Bronchial epithelial cell (primary cell): Measurements from ENCODE around the gene CA7. TPM values are rescaled to one million over a fixed set of nuclear protein-coding genes. Genes with fewer than 3 reads are reported as not detected.

Experiments used
- DNase-seq: peaks from one replicate; pipeline ENCODE4 v3.0.0-alpha.2; 2010; ENCODE audit warnings: low read depth
- FAIRE-seq: peaks from 2 replicates; lab custom pipeline; 2011; peaks lifted over from hg19 to GRCh38; lab: Jason Lieb, UNC
- H3K27me3 ChIP-seq: 2 replicates; pipeline ENCODE4 v1.5.1; 2011; ENCODE audit warnings: low read length; ENCODE audit not compliant: control insufficient read depth, insufficient read depth
- H3K36me3 ChIP-seq: 2 replicates; pipeline ENCODE4 v1.5.1; 2011; ENCODE audit warnings: low read length; ENCODE audit not compliant: control insufficient read depth, insufficient read depth
- H3K4me3 ChIP-seq: 2 replicates; pipeline ENCODE4 v1.5.1; 2011; ENCODE audit warnings: mild to moderate bottlenecking, low read depth, low read length, control low read depth
- CTCF ChIP-seq: IDR thresholded peaks from 2 replicates; pipeline ENCODE4 v1.5.1; 2011; ENCODE audit warnings: mild to moderate bottlenecking, moderate library complexity, low read length, control low read depth, inconsistent platforms; ENCODE audit not compliant: insufficient read depth, severe bottlenecking
- total RNA-seq: library from RNA; depleted of rRNA; stranded (reverse); fragments of >200 nt; gene quantifications from 2 replicates; pipeline ENCODE4 v1.2.1, GENCODE V29; 2014

CA7 gene
- total RNA-seq, 1 donor from 2014 or later = not detected

- Histone ChIP-seq H3K36me3 (no peaks in the 10 kb centered on the region), H3K27me3 (peaks cover 26% of the 10 kb centered on the region), H3K4me3 (no peak overlapping the region)
- TF ChIP-seq CTCF = no peak
- FAIRE-seq (no peak), DNase-seq (no peak)
Observed at GRCh38 chr16:66846831-66847230, 2.6 kb downstream of the CA7 start.

DNA sequence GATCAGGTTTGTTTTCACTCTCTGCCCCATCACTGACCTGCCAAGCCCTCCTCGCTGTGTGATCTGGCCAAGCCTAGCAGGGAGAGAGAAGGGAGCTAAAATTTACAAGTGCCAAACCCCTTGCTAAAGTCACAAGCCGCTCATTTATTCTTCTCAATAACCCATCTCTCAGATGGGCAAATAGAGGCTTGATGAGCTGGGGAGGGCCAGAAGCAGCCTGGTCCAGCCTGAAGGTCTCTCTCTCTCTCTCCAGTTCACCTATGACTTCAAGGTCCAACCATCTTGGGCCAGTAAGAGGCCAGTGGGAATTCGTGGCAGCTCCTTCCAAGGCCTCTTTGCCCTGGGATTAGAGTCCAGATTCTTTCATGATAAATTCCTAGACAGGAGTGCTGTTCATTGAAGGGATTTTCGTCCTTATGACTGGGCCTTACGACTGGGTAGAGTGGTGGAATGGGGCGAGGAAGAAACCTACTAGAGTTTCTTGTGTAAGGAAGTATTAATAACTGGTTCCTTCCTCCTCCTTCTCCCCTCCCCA lies 3.4 kb downstream of the CA7 start:
- no peak for DNase-seq
- TF ChIP-seq CTCF = no peak
- no peak overlapping the region for H3K4me3 ChIP-seq
- no peaks in the 10 kb centered on the region for H3K36me3 ChIP-seq
- peaks cover 26% of the 10 kb centered on the region for H3K27me3 ChIP-seq
- FAIRE-seq = no peak

DNA sequence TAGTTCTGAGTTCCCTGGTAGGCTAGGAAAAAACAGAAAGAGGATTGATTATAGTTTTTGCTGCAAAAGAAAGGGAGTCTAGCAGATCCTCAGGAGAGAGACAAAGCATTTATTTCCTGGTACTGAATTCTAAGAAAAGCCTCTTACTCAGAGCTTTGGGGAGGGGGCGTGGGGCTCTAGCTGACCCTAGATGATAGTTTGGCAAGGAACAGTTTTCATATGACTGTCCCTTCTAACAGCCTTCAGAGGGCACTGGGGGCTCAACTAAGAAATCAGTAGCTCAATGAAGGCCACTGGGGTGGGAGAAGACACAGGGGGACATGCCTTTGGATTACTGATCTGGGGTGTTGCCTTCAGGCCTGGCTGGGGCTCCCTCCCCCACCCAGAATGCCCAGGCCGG lies 4.0 kb downstream of the CA7 start:
- no peak for TF ChIP-seq CTCF
- Histone ChIP-seq H3K36me3 (no peaks in the 10 kb centered on the region), H3K27me3 (peaks cover 26% of the 10 kb centered on the region), H3K4me3 (no peak overlapping the region)
- FAIRE-seq (no peak), DNase-seq (no peak)

DNA sequence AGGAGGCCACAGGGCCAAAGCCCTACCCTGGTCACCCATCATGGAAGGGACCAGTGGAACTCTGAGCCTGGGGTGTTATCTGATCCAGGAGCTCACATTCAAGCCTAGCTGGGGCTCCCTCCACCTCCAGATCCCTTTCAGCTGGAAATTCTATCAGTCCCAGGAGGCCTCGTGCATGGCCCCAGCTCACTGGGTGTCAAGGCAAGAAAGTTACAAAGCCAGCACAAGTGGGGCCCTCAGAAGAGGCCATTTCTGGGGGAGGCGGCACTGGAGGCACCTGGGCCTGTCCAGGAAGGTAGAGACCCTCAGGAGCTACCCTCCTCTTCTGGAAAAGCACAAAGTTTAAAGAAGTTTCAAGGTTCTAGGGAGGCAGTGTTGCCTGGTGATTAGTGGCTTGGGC lies 4.8 kb downstream of the CA7 start:
- FAIRE-seq (no peak), DNase-seq (no peak)
- H3K27me3 ChIP-seq = peaks cover 24% of the 10 kb centered on the region

GRCh38 chr16:66849549-66849948 lies 5.3 kb downstream of the CA7 start:
- no peak for DNase-seq
- no peak overlapping the region for H3K4me3 ChIP-seq
- no peak for TF ChIP-seq CTCF
- FAIRE-seq = no peak
- peaks cover 21% of the 10 kb centered on the region for H3K27me3 ChIP-seq
- H3K36me3 ChIP-seq = no peaks in the 10 kb centered on the region

More for the DNA sequence above, 4.8 kb downstream of the CA7 start:
- Histone ChIP-seq H3K4me3 (no peak overlapping the region), H3K36me3 (no peaks in the 10 kb centered on the region)
- no peak for TF ChIP-seq CTCF
